H9 (cell line): ENCODE measurements around the gene TMEM63C. TPM values are rescaled to one million over a fixed set of nuclear protein-coding genes. Genes with fewer than 3 reads are reported as not detected.

Experiments
- DNase-seq: peaks from one replicate; pipeline ENCODE4 v3.0.0-alpha.2; 2017
- H2AFZ ChIP-seq: one replicate; pipeline ENCODE4 v1.6.1; 2013; ENCODE audit warnings: mild to moderate bottlenecking, low read length, control low read depth, moderate library complexity
- H2AK5ac ChIP-seq: 2 replicates; pipeline ENCODE4 v1.6.1; 2013; ENCODE audit warnings: low read length, control low read depth, mixed read lengths; ENCODE audit not compliant: insufficient read length
- H2BK120ac ChIP-seq: one replicate; pipeline ENCODE4 v1.6.1; 2013; ENCODE audit warnings: low read depth, mild to moderate bottlenecking, low read length, control low read depth, inconsistent platforms; ENCODE audit not compliant: poor library complexity, severe bottlenecking
- H2BK12ac ChIP-seq: 2 replicates; pipeline ENCODE4 v1.6.1; 2013; ENCODE audit warnings: low read length, control low read depth, mixed read lengths, low read depth; ENCODE audit not compliant: insufficient read length
- H2BK15ac ChIP-seq: 2 replicates; pipeline ENCODE4 v1.6.1; 2013; ENCODE audit warnings: low read depth, low read length, control low read depth
- H2BK20ac ChIP-seq: one replicate; pipeline ENCODE4 v1.6.1; 2013; ENCODE audit warnings: low read depth, mild to moderate bottlenecking, low read length, control low read depth, inconsistent platforms; ENCODE audit not compliant: poor library complexity, severe bottlenecking
- H2BK5ac ChIP-seq: 2 replicates; pipeline ENCODE4 v1.6.1; 2013; ENCODE audit warnings: low read length, control low read depth, mixed read lengths; ENCODE audit not compliant: insufficient read length
- H3K14ac ChIP-seq: 2 replicates; pipeline ENCODE4 v1.6.1; 2013; ENCODE audit warnings: low read length, control low read depth; ENCODE audit not compliant: insufficient read depth
- H3K18ac ChIP-seq: 2 replicates; pipeline ENCODE4 v1.6.1; 2013; ENCODE audit warnings: low read depth, mild to moderate bottlenecking, mixed read lengths, low read length, control low read depth; ENCODE audit not compliant: insufficient read length
- H3K23ac ChIP-seq: 2 replicates; pipeline ENCODE4 v1.6.1; 2013; ENCODE audit warnings: low read length, control low read depth, mixed read lengths, low read depth; ENCODE audit not compliant: insufficient read length
- H3K23me2 ChIP-seq: 2 replicates; pipeline ENCODE4 v1.6.1; 2013; ENCODE audit warnings: low read depth, mild to moderate bottlenecking, mixed read lengths, low read length, control low read depth; ENCODE audit not compliant: insufficient read length, poor library complexity, severe bottlenecking
- H3K27ac ChIP-seq: 2 replicates; pipeline ENCODE4 v1.5.1; 2013; ENCODE audit warnings: low read length, control low read depth, mixed read lengths, low read depth; ENCODE audit not compliant: insufficient read length
- H3K27me3 ChIP-seq: 2 replicates; pipeline ENCODE4 v1.6.1; 2013; ENCODE audit warnings: low read length, control low read depth, inconsistent platforms; ENCODE audit not compliant: insufficient read depth
- H3K4ac ChIP-seq: 2 replicates; pipeline ENCODE4 v1.6.1; 2013; ENCODE audit warnings: low read depth, mild to moderate bottlenecking, control low read depth, inconsistent platforms, low read length, moderate library complexity
- H3K4me1 ChIP-seq: 2 replicates; pipeline ENCODE4 v1.6.1; 2013; ENCODE audit warnings: low read length, control low read depth, inconsistent platforms; ENCODE audit not compliant: insufficient read depth
- H3K4me2 ChIP-seq: 2 replicates; pipeline ENCODE4 v1.6.1; 2013; ENCODE audit warnings: low read length, control low read depth, mixed read lengths; ENCODE audit not compliant: insufficient read length, insufficient read depth
- H3K56ac ChIP-seq: 2 replicates; pipeline ENCODE4 v1.6.1; 2013; ENCODE audit warnings: low read depth, mild to moderate bottlenecking, mixed read lengths, low read length, control low read depth; ENCODE audit not compliant: insufficient read length
- H3K79me1 ChIP-seq: 2 replicates; pipeline ENCODE4 v1.6.1; 2013; ENCODE audit warnings: low read depth, mild to moderate bottlenecking, moderate library complexity, low read length, control low read depth, inconsistent platforms; ENCODE audit not compliant: insufficient read depth, poor library complexity, severe bottlenecking
- H3K79me2 ChIP-seq: 2 replicates; pipeline ENCODE4 v1.6.1; 2013; ENCODE audit warnings: low read length, control low read depth, inconsistent platforms; ENCODE audit not compliant: insufficient read depth
- H3K9ac ChIP-seq: 2 replicates; pipeline ENCODE4 v1.6.1; 2013; ENCODE audit warnings: low read length, control low read depth, mixed read lengths; ENCODE audit not compliant: insufficient read length; ENCODE audit errors: extremely low read depth
- H3K9me3 ChIP-seq: one replicate; pipeline ENCODE4 v1.6.1; 2013; ENCODE audit warnings: low read depth, low read length, inconsistent platforms; ENCODE audit not compliant: control insufficient read depth
- H3T11ph ChIP-seq: one replicate; pipeline ENCODE4 v1.6.1; 2013; ENCODE audit warnings: mild to moderate bottlenecking, low read length, control low read depth, inconsistent platforms
- H4K20me1 ChIP-seq: one replicate; pipeline ENCODE4 v1.6.1; 2013; ENCODE audit not compliant: control insufficient read depth, insufficient read length, insufficient read depth
- H4K5ac ChIP-seq: 2 replicates; pipeline ENCODE4 v1.6.1; 2013; ENCODE audit warnings: low read depth, mild to moderate bottlenecking, mixed read lengths, low read length, control low read depth; ENCODE audit not compliant: insufficient read length
- H4K8ac ChIP-seq: replicated peaks from 2 replicates; pipeline ENCODE4 v1.6.1; 2013; ENCODE audit warnings: low read length, control low read depth, mixed read lengths, low read depth; ENCODE audit not compliant: insufficient read length
- H4K91ac ChIP-seq: 2 replicates; pipeline ENCODE4 v1.6.1; 2013; ENCODE audit warnings: low read depth, mild to moderate bottlenecking, moderate library complexity, mixed read lengths, low read length, control low read depth; ENCODE audit not compliant: insufficient read length
- H3K27ac Mint-ChIP-seq, 3 experiments: 2 replicates in 2 of 3; 3 replicates in 1 of 3; pipeline ENCODE4 v1.8.0; 2020 to 2021; ENCODE audit warnings: mixed read lengths in 3 of 3, mild to moderate bottlenecking in 1 of 3, moderate library complexity in 1 of 3
- H3K27me3 Mint-ChIP-seq: 2 replicates; pipeline ENCODE4 v1.8.0; 2021; ENCODE audit warnings: low read depth, mild to moderate bottlenecking, moderate library complexity, mixed read lengths
- H3K36me3 Mint-ChIP-seq, 3 experiments: 2 replicates in 2 of 3; 3 replicates in 1 of 3; pipeline ENCODE4 v1.8.0; 2020 to 2021; ENCODE audit warnings: low read depth in 3 of 3, mixed read lengths in 3 of 3; ENCODE audit not compliant: insufficient read depth in 1 of 3
- H3K4me1 Mint-ChIP-seq, 2 experiments: 2 replicates each; pipeline ENCODE4 v1.8.0; 2020; ENCODE audit warnings: mixed read lengths in 2 of 2
- H3K4me3 Mint-ChIP-seq, 2 experiments: 2 replicates in 1 of 2; 3 replicates in 1 of 2; pipeline ENCODE4 v1.8.0; 2020 to 2021; ENCODE audit warnings: mild to moderate bottlenecking in 2 of 2, mixed read lengths in 2 of 2, moderate library complexity in 1 of 2
- H3K9me3 Mint-ChIP-seq, 2 experiments: 2 replicates in 1 of 2; 3 replicates in 1 of 2; pipeline ENCODE4 v1.8.0; 2020; ENCODE audit warnings: mild to moderate bottlenecking in 2 of 2, mixed read lengths in 2 of 2, moderate library complexity in 1 of 2
- CTCF ChIP-seq: fragments of 200-600 bp; sonication (generic); conservative IDR thresholded peaks from 3 replicates; pipeline ENCODE4 v1.8.0; 2021; ENCODE audit warnings: antibody characterized with exemption, mild to moderate bottlenecking
- WGBS: extraction: QIAGEN DNeasy Blood & Tissue Kit; methylation state at CpG from one replicate; pipeline ENCODE4 v1.1.7; 2013; ENCODE audit warnings: missing lambda C conversion rate, low lambda C conversion rate, mixed read lengths; ENCODE audit not compliant: insufficient read length; ENCODE audit errors: extremely low coverage; 5-methylcytosine and 5-hydroxymethylcytosine counted together
- total RNA-seq: library from RNA; stranded (reverse); gene quantifications from 2 replicates; pipeline ENCODE4 v1.2.1, GENCODE V29; 2021

Gene TMEM63C
- total RNA-seq, 1 experiment from 2014 or later = 2.2 TPM

- TF ChIP-seq CTCF = no peak
- Histone ChIP-seq H3T11ph (no peak overlapping the region), H3K9me3 (no peaks in the 10 kb centered on the region), H3K56ac (no peak overlapping the region), H3K4ac (no peak overlapping the region), H2BK20ac (no peak overlapping the region), H3K4me1 (peaks cover 5% of the 10 kb centered on the region; the same call in 1 of the 2 replicates), H4K5ac (no peak overlapping the region), H2AFZ (no peak overlapping the region), H2BK5ac (no peak overlapping the region), H3K79me1 (no peaks in the 10 kb centered on the region), H3K27ac (no peak overlapping the region), H2BK12ac (no peak overlapping the region), H2AK5ac (no peak overlapping the region), H3K4me2 (no peak overlapping the region), H4K91ac (no peak overlapping the region), H3K9ac (no peak overlapping the region), H3K79me2 (no peaks in the 10 kb centered on the region), H3K18ac (no peak overlapping the region), H3K23ac (no peak overlapping the region), H3K14ac (no peak overlapping the region), H2BK15ac (no peak overlapping the region), H4K20me1 (no peaks in the 10 kb centered on the region), H2BK120ac (no peak overlapping the region), H3K23me2 (no peaks in the 10 kb centered on the region), H3K27me3 (no peaks in the 10 kb centered on the region), H4K8ac (no peak overlapping the region)
- H3K4me3 Mint-ChIP-seq = no peak overlapping the region
- H3K27ac Mint-ChIP-seq = peak overlapping the region; percentile 44 to 68 (median 57); a peak in 5 of 7 replicates
- no CpG with 5 or more reads among the region's 5 CpGs for WGBS
- H3K27me3 Mint-ChIP-seq = no peaks in the 10 kb centered on the region; the same call in 1 of the 2 replicates
- H3K36me3 Mint-ChIP-seq = no peaks in the 10 kb centered on the region
- no peak for DNase-seq
- H3K4me1 Mint-ChIP-seq = peaks cover 23 to 32% of the 10 kb centered on the region in 2 experiments
- no peaks in the 10 kb centered on the region; a peak in 1 of 5 replicates for H3K9me3 Mint-ChIP-seq
Observed at GRCh38 chr14:77203611-77204458, 22.2 kb downstream of the TMEM63C start.
